IMR-90 (cell line): Measurements from ENCODE around the gene HTR3E. TPM values are rescaled to one million over a fixed set of nuclear protein-coding genes. Genes with fewer than 3 reads are reported as not detected.

Source experiments
- ATAC-seq: fragments of 200-7000 bp; cut with Tn5 transposase; 2 replicates; pipeline ENCODE4 v1.9.1; 2020; ENCODE audit warnings: low read depth, mild to moderate bottlenecking, moderate library complexity
- BruUV-seq: library from RNA; stranded (reverse); fragments of 400-500 nt; replicated peaks from 2 replicates; lab custom pipeline; 2021; lab: Mats Ljungman, UMichigan
- CTCF ChIA-PET: fragments of 300-600 bp; formaldehyde crosslinking; extraction: SDS; loops from one replicate; lab custom pipeline; 2021; ENCODE audit warnings: antibody characterized with exemption; lab: Yijun Ruan, JAX
- POLR2A ChIA-PET: fragments of 300-600 bp; sonication (Branson Sonifier 250); formaldehyde crosslinking; loops from one replicate; lab custom pipeline; 2022; ENCODE audit warnings: antibody characterized with exemption; ENCODE audit not compliant: unreplicated experiment; lab: Charles Lee
- DNase-seq: peaks from one replicate; pipeline ENCODE4 v3.0.0; 2013
- H2AFZ ChIP-seq: replicated peaks from 2 replicates; pipeline ENCODE3; 2013; ENCODE audit warnings: low read length, mild to moderate bottlenecking; ENCODE audit not compliant: poor library complexity
- H2AK5ac ChIP-seq: 2 replicates; pipeline ENCODE4 v1.6.1; 2013; ENCODE audit warnings: low read depth, low read length, inconsistent platforms
- H2AK9ac ChIP-seq: replicated peaks from 2 replicates; pipeline ENCODE3; 2013; ENCODE audit warnings: mild to moderate bottlenecking, low read depth, low read length, moderate library complexity; ENCODE audit not compliant: poor library complexity
- H2BK120ac ChIP-seq: 2 replicates; pipeline ENCODE4 v1.6.1; 2013; ENCODE audit warnings: low read depth, low read length, inconsistent platforms
- H2BK15ac ChIP-seq: 3 replicates; pipeline ENCODE4 v1.6.1; 2013; ENCODE audit warnings: low read depth, low read length, inconsistent platforms
- H2BK20ac ChIP-seq: 2 replicates; pipeline ENCODE4 v1.6.1; 2013; ENCODE audit warnings: low read depth, mild to moderate bottlenecking, inconsistent platforms, low read length, moderate library complexity
- H2BK5ac ChIP-seq: 2 replicates; pipeline ENCODE4 v1.6.1; 2013; ENCODE audit warnings: mild to moderate bottlenecking, low read depth, low read length, inconsistent platforms; ENCODE audit not compliant: poor library complexity, severe bottlenecking
- H3K14ac ChIP-seq: replicated peaks from 2 replicates; pipeline ENCODE4 v1.6.1; 2013; ENCODE audit warnings: low read depth, low read length, inconsistent platforms
- H3K18ac ChIP-seq: 2 replicates; pipeline ENCODE4 v1.6.1; 2013; ENCODE audit warnings: low read depth, low read length, control low read depth
- H3K23ac ChIP-seq: 2 replicates; pipeline ENCODE4 v1.6.1; 2013; ENCODE audit warnings: low read depth, low read length, inconsistent platforms
- H3K27ac ChIP-seq: 2 replicates; pipeline ENCODE4 v1.5.1; 2013; ENCODE audit warnings: mild to moderate bottlenecking, control low read depth, low read length; ENCODE audit not compliant: insufficient read depth
- H3K27me3 ChIP-seq: 2 replicates; pipeline ENCODE4 v1.6.1; 2013; ENCODE audit warnings: low read length; ENCODE audit not compliant: control insufficient read depth, insufficient read depth
- H3K36me3 ChIP-seq: 2 replicates; pipeline ENCODE4 v1.6.1; 2013; ENCODE audit warnings: low read length, mixed read lengths; ENCODE audit not compliant: control insufficient read depth, insufficient read depth
- H3K4ac ChIP-seq: 2 replicates; pipeline ENCODE4 v1.6.1; 2013; ENCODE audit warnings: low read depth, low read length, inconsistent platforms
- H3K4me1 ChIP-seq: 2 replicates; pipeline ENCODE4 v1.6.1; 2013; ENCODE audit warnings: low read length, mixed read lengths; ENCODE audit not compliant: control insufficient read depth, insufficient read depth
- H3K4me2 ChIP-seq: 2 replicates; pipeline ENCODE4 v1.6.1; 2013; ENCODE audit warnings: low read depth, mild to moderate bottlenecking, control low read depth, low read length, moderate library complexity
- H3K4me3 ChIP-seq: 2 replicates; pipeline ENCODE4 v1.5.1; 2013; ENCODE audit warnings: low read depth, mild to moderate bottlenecking, control low read depth, low read length, moderate library complexity; ENCODE audit not compliant: insufficient read depth
- H3K56ac ChIP-seq: 2 replicates; pipeline ENCODE4 v1.6.1; 2013; ENCODE audit warnings: low read length, inconsistent platforms; ENCODE audit not compliant: insufficient read depth; ENCODE audit errors: extremely low read depth
- H3K79me1 ChIP-seq, 2 experiments: 2 replicates each; pipeline ENCODE4 v1.6.1; 2013; ENCODE audit warnings: low read length in 2 of 2, inconsistent platforms in 1 of 2, low read depth in 1 of 2
- H3K9ac ChIP-seq: 2 replicates; pipeline ENCODE4 v1.6.1; 2013; ENCODE audit warnings: low read depth, low read length, control low read depth
- H3K9me1 ChIP-seq: 2 replicates; pipeline ENCODE4 v1.6.1; 2013; ENCODE audit warnings: low read length, inconsistent platforms; ENCODE audit not compliant: insufficient read depth
- H3K9me3 ChIP-seq: 2 replicates; pipeline ENCODE4 v1.6.1; 2013; ENCODE audit warnings: low read length; ENCODE audit not compliant: control insufficient read depth, insufficient read depth
- H4K20me1 ChIP-seq: 2 replicates; pipeline ENCODE4 v1.6.1; 2013; ENCODE audit warnings: low read length, inconsistent platforms; ENCODE audit not compliant: insufficient read depth
- H4K5ac ChIP-seq: 2 replicates; pipeline ENCODE4 v1.6.1; 2013; ENCODE audit warnings: mild to moderate bottlenecking, low read depth, low read length, control low read depth
- H4K8ac ChIP-seq, 2 experiments: 2 replicates each; pipeline ENCODE4 v1.6.1; 2013; ENCODE audit warnings: low read depth in 2 of 2, low read length in 2 of 2, control low read depth in 1 of 2, inconsistent platforms in 1 of 2
- H4K91ac ChIP-seq: 2 replicates; pipeline ENCODE4 v1.6.1; 2013; ENCODE audit warnings: low read depth, low read length, inconsistent platforms; ENCODE audit not compliant: insufficient read depth
- BHLHE40 ChIP-seq: fragments of 150-350 bp; IDR thresholded peaks from 2 replicates; pipeline ENCODE4 v1.6.1; 2016; ENCODE audit warnings: mild to moderate bottlenecking, low read depth, low read length
- CHD1 ChIP-seq: IDR thresholded peaks from 2 replicates; pipeline ENCODE4 v1.6.1; 2012; ENCODE audit warnings: low read depth, low read length, improper control_type of control experiment
- MXI1 ChIP-seq: IDR thresholded peaks from 2 replicates; pipeline ENCODE4 v1.6.1; 2012; ENCODE audit warnings: low read depth, mild to moderate bottlenecking, low read length, moderate library complexity, borderline replicate concordance
- RCOR1 ChIP-seq: IDR thresholded peaks from 2 replicates; pipeline ENCODE4 v1.6.1; 2012; ENCODE audit warnings: mild to moderate bottlenecking, low read length, improper control_type of control experiment; ENCODE audit not compliant: insufficient replicate concordance
- WGBS, 2 experiments: methylation state at CpG; one replicate each; pipeline versions ENCODE4 v1.1.5 to v1.1.7; 2013; ENCODE audit warnings: missing lambda C conversion rate in 2 of 2; ENCODE audit not compliant: insufficient read length in 1 of 2; ENCODE audit errors: extremely low coverage in 2 of 2; 5-methylcytosine and 5-hydroxymethylcytosine counted together
- dilution Hi-C: fragments of 300-500 bp; cut with HindIII; formaldehyde crosslinking; loops from one replicate; pipeline ENCODE4 v1.14.3; 2018; ENCODE audit warnings: low sequenced_read_pairs; ENCODE audit not compliant: unreplicated experiment
- in situ Hi-C: fragments of 300-500 bp; cut with MboI; formaldehyde crosslinking; loops from 3 replicates; pipeline ENCODE4 v1.14.3; 2019; ENCODE audit warnings: low sequenced_read_pairs, inconsistent platforms, mixed read lengths
- intact Hi-C: fragments of 100-400 bp; cut with micrococcal nuclease; formaldehyde crosslinking; loops from 2 replicates; pipeline ENCODE4 v1.10.0; 2022
- polyA plus RNA-seq, 3 experiments: library from polyadenylated mRNA; depleted of rRNA; stranded (reverse); fragments of >200 nt; gene quantifications; 2 replicates each; pipeline ENCODE4 v1.2.3, GENCODE V29; 2012; ENCODE audit warnings: low replicate concordance in 1 of 3
- total RNA-seq: library from RNA; depleted of rRNA; stranded (reverse); fragments of >200 nt; gene quantifications from 2 replicates; pipeline ENCODE4 v1.2.3, GENCODE V29; 2012

HTR3E gene
- total and polyA plus RNA-seq, 2 of the 4 experiments (the other 2 are of a cell fraction) = not detected

- Histone ChIP-seq H4K20me1 (no peaks in the 10 kb centered on the region), H3K14ac (no peak overlapping the region; the same call in 1 of the 2 replicates), H3K9me1 (no peaks in the 10 kb centered on the region; the same call in 1 of the 2 replicates), H4K91ac (no peak overlapping the region), H3K23ac (no peak overlapping the region), H2AK5ac (no peak overlapping the region; the same call in 1 of the 2 replicates), H3K9ac (no peak overlapping the region), H2BK120ac (no peak overlapping the region), H2BK15ac (no peak overlapping the region), H2AFZ (peak overlapping the region; percentile 65), H3K4ac (no peak overlapping the region), H3K18ac (no peak overlapping the region), H3K36me3 (no peaks in the 10 kb centered on the region), H3K4me3 (no peak overlapping the region), H3K9me3 (no peaks in the 10 kb centered on the region), H2AK9ac (no peak overlapping the region), H3K4me2 (no peak overlapping the region), H3K4me1 (no peaks in the 10 kb centered on the region), H3K27ac (no peak overlapping the region), H3K27me3 (peaks cover 4% of the 10 kb centered on the region), H2BK20ac (no peak overlapping the region), H4K8ac (no peak overlapping the region), H3K79me1 (no peaks in the 10 kb centered on the region), H4K5ac (no peak overlapping the region), H2BK5ac (no peak overlapping the region), H3K56ac (no peak overlapping the region)
- ChIA-PET CTCF (no interaction called here), POLR2A (no interaction called here)
- intact Hi-C loops = no loop called here
- in situ Hi-C loops = no loop called here
- 25% methylated on average over 1 of the region's 6 CpGs; no CpG with 5 or more reads in 1 of the 2 experiments for WGBS, 2 experiments
- ATAC-seq = no peak
- dilution Hi-C loops = no loop called here
- TF ChIP-seq BHLHE40 = no peak
- no peak for TF ChIP-seq MXI1
- TF ChIP-seq RCOR1 = no peak
- no peak for TF ChIP-seq CHD1
- DNase-seq = no peak
- no TSS peak for BruUV-seq
These were observed 29.2 kb upstream of the HTR3E start for GRCh38 chr3:184067573-184068055.
